Measurements from ENCODE around the gene KRTAP27-1.

The KRTAP27-1 gene, protein sequence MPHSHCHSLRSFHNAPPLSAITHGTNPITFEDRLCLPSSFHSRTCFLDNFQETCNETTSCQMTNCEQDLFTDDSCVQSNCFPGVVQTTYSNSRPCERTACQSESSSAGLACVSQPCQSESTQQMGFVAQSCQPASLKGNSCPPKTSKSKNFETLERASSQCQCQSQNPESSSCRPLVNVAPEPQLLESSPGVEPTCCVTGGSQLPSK

DNA sequence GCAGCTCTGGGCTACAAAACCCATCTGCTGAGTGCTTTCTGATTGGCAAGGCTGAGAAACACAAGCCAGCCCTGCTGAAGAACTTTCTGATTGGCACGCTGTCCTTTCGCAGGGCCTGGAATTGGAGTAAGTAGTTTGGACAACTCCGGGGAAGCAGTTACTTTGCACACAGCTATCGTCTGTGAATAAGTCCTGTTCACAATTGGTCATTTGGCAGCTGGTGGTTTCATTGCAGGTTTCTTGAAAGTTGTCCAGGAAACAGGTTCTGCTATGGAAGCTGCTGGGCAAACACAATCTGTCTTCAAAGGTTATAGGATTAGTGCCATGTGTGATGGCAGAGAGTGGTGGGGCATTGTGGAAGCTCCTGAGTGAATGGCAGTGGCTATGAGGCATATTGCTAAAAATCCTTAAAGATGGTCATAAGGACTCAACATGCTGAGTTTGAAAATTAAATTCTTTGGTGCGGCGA, at the start of gene KRTAP27-1:
KRTAP27-1 (minus strand) TSS at position 419 of the 469 bp plus-strand sequence; CDS start at position 393, 26 bp downstream.
- no peak for DNase-seq (ENCODE audit: low read depth)

DNA sequence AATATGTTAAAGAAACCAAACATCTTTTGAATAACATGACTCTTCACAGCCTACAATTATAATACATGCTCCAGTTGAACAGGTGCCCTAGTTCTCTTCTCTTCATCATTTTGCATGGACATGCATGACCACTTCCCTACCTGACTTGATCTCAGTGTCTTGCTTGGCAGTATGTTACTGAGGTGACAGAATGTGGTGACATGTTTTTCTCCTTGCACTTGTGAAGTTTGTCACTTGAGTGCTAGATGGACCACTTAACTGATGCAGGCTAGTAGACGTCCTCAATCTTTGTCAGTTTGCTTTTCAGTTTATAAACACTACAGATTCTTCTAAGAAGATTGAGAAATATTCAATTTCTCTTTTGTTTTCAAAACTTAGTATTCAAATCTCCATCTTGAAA, 44.7 kb upstream of the KRTAP27-1 start:
- DNase-seq (ENCODE audit: low read depth) = no peak

DNA sequence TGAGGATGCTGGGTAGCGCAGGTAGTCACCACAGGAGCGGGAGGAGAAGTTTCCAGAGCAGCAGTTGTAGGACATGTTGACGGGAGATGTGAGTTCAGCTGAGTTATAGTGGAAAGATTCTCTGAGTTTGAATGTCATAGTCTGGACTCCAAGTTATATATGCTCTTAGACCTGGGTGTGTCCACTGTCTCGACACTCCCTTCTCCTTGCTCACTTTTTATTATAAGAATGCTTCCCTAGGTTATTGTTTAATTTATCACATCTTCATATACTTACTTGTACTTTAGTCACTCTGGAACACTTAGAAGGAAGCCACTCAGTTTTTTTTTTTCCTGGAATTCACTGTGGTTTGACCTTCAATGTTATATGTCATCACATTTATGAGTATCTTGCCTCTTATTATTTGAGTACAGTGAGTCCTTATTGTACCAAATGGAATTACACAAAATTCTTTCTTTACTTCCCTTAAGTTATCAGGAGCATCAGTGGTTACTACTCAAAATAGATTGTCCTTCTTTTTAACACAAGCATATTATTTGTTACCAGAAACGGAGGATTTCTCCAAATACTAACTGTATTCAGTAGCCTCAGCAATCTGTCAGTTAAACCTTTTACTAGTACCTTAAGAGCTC, 34.8 kb upstream of the KRTAP27-1 start, which contains the start of gene KRTAP13-2:
KRTAP13-2 (minus strand) TSS at position 133 of the 632 bp plus-strand sequence; CDS start at position 75, 58 bp downstream.
- no peak for DNase-seq (ENCODE audit: low read depth)

DNA sequence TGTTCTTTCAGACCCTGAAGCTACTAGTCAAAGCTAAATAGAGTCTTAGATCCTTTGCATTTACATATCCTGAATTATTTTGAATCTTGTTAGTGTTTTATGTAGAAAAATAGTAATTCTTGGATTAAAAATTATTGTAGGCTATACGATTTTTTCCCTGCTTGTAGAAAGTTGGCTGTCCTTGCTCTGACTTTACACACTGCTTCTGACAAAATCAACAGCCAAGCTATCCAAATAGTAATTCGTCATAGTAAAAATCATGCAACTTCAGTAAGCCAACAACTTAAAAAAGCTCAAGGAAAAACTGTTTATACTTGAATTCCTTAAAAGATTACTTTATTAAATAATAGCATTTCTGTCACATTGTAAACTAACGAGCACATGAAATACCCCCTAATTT, 18.4 kb upstream of the KRTAP27-1 start:
- no peak for DNase-seq (ENCODE audit: low read depth)

DNA sequence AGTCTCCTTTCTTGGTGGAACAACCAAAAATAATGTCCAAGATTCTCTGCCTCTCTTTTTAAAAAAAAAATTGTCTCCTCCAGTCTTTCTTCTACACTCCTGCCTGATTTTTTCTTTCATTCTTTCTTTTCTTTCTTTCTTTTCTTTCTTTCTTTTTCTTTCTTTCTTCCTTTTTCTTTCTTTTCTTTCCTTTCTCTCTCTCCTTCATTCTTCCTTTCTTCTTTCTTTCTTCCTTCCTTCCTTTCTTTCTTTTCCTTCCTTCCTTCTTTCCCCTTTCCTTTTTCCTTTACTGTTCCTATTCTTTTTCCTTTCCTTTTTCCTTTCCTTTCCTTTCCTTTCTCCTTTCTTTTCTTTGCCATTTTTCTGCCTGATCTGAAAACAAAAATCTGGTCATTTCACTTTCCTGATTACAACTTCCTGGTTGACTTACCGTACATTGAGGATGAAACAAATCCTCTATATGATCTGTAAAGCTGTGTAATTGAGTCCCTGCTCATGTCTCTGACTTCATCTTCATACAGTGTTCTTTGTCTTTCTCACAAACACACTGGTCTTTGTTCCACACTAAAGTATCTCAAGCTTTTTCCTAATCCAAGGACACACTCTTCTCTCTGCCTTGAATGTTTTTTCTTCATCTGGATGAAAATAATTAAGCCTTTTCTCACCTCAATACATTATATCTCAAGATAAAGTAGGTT, 17.0 kb upstream of the KRTAP27-1 start:
- DNase-seq (ENCODE audit: low read depth) = no peak

DNA sequence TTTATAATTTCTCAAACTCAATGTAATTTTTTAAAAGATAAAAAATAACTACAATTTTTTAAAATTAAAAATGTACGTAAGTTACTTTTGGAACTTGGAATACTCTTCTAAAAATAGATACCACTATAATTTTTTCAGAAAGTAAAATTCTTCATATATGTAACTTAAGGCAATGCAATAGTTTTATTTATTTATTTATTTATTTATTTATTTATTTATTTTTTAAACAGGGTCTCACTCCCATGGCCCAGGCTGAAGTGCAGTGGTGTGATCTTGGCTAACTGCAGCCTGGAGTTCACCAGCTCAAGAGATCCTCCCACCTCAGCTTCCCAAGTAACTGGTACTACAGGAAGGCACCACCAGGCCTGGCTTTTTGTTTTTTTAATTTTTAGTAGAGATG, 14.0 kb upstream of the KRTAP27-1 start:
- DNase-seq (ENCODE audit: low read depth) = no peak

DNA sequence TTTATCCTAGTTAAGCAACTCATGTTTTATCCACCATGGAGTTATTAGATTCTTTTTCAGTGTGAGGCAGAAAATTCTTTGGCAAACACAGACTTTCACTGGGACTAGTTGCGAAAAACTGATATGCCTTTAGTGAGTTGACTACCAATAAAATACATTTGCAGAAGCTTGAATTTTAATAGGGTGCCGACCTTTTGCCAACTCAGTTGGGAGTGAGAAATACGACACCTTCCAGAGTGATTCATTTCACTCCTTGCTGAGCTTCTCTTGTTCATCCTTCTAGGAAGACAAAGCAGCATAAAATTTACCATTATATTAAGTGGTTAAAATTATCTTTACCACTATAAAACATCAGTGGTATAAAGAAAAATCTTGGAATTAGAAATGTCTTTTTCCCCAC, 12.1 kb upstream of the KRTAP27-1 start:
- DNase-seq (ENCODE audit: low read depth) = no peak

DNA sequence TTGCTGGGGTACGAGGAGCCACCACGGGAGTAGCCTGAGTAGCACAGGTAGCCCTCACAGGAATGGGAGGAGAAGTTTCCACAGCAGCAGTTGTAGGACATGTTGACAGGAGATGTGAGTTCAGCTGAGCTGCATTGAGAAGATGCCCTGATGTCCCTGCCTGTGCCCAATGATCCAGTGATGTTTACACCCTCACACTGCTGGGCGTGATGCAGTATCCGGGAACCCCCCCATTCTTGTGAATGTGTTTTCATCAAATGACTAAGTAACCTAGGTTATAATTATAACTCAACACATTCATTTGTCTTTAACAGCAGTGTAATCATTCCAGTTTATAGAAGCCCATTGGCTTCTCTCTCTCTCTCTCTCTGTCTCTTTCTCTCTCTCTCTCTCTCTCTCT, 11.0 kb upstream of the KRTAP27-1 start, which contains the start of gene KRTAP23-1:
KRTAP23-1 (minus strand) TSS at position 101 of the 400 bp plus-strand sequence; CDS start at position 101, 0 bp downstream.
- DNase-seq (ENCODE audit: low read depth) = no peak

DNA sequence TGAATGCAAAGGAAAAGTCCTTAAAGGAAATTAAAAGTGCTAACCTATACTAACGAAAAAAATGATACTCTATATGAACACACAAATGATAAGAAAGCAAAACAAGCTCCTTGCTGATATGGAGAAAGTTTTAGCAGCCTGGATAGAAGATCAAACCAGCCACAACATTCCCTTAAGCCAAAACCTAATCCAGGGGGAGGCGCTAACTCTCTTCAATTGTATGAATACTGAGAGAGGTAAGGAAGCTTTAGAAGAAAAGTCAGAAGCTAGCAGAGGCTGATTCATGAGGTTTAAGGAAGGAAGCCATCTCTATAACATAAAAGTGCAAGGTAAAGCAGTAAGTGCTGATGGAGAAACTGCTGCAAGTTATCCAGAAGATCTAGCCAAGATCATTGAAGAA, 7.5 kb upstream of the KRTAP27-1 start:
- no peak for DNase-seq (ENCODE audit: low read depth)

DNA sequence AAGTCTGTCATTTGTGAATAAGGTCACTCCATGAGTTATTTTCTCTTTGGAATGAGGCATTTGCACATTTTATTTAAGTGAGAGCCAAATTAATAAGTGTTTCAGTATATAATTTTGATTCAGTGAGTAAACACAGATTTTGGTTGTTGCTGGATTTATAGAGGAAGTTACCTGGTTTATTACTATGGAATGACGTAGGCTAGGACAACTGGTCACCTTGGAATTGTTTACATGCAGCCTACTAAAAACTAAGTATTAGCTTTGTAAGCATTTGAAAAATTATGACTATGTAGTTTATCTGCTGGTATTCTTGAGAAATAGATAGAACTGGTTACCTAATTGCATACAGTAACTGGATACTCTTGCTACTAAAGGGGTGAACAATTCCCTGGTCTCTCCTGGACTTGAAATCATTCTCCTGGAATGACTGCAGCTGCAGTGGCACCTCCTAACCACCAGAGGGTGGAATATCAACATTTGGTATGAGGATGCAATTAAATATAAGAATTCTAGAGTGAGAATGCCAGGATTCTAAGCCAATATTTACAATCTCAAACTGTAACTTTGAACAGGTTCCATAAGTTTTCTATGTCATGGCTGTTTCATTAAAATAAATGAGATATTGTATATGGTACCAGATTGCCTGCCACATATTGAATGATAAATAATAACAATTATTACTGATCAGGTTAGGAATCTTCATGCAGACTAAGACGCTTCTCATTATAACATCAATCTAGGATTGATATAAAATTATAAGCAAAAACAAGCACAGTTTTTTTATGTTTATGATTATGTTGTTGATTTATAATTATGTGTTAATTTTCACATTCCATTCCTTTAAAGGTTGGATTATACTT, 3.5 kb upstream of the KRTAP27-1 start:
- no peak for DNase-seq (ENCODE audit: low read depth)

DNA sequence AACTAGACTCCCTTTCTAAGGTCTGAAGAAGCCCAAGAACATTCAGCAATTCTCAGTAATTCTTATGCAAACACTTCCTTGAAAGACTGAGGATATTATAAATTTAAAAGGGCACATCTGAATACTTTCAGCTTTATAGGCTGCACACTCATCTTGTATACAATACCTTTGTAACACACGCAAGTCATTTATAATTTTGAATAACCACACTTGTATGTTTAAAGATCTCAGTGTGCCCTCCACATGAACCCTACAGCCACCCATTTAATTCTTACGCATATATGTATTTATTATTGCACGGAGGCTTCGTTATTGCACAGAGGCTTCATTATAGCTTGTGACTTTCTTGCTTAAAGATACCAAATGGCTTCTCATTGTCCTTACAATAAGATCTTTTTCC, 1.2 kb upstream of the KRTAP27-1 start:
- DNase-seq (ENCODE audit: low read depth) = no peak

DNA sequence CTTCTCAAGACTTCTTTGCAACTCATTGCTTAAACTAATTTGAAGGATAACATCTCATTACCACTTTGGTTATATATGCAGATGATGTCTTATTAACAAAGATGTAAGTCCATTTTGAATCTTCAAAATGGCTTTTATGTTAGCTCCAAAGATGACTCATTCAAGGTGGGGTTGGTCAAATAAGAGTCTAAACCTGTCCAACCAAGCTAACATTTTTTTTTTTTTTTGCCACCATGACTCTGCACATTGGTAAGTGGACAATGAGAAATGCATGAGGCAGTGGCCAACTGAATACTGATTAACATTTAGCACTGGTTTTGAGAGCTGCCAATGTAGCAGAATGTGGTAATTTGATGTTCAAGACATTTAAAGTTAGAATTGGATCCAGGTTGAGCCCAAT, 278 bp upstream of the KRTAP27-1 start:
- no peak for DNase-seq (ENCODE audit: low read depth)

DNA sequence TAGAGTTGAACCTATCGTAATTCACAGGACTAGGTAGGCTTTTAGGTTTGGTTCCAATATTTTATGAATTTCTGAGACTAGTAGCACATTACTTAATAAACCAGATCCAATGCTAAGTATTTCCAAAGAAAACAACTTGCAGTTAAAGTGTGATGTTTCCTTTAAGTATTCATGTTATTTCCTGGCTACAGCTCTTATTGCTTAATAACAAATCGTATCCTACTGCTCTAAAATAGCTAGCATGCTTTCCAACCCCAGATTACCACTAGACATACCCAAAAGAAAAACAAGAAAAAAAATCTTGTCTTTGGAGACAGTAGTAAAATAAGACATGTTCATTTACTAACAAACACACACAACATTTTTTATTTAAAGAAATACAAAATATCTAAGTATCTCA, 898 bp downstream of the KRTAP27-1 start:
- DNase-seq (ENCODE audit: low read depth) = no peak

DNA sequence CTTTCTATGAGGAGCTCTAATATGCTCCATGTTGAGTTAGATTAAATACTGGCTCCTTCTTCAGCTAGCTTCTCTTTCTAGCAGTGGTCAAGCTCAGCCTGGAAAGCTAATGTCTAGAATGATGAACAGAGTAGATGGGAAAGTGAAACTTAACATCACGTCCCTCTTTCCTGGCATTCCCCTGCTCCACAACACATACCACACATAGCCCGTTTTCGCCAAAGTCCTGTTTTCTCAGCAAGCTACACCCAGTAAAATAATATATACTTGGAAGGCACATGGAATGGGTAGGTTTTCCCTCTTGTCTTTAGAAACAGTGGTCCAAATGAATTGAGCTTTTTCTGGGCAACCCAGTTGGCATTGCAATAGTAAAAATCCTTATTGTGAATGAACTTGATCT, 3.8 kb downstream of the KRTAP27-1 start:
- no peak for DNase-seq (ENCODE audit: low read depth)

DNA sequence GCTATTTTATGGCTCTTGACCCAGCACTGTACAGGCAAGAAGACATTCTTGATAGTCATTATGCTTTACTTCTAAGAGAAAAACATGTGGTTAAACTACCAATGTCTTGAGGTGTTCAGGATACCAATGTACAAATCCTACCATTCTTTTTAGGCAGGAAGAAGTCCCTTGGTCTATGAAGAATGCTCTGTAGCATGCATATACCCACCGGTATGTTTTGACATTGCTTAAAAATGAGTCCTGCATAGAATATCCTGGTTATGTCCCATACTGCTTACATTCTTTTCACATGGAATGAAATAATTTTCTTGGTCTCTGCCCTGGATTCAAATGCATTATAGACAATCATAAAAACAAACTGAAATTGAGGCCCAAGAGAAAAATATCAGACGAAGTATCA, 4.8 kb downstream of the KRTAP27-1 start:
- no peak for DNase-seq (ENCODE audit: low read depth)

DNA sequence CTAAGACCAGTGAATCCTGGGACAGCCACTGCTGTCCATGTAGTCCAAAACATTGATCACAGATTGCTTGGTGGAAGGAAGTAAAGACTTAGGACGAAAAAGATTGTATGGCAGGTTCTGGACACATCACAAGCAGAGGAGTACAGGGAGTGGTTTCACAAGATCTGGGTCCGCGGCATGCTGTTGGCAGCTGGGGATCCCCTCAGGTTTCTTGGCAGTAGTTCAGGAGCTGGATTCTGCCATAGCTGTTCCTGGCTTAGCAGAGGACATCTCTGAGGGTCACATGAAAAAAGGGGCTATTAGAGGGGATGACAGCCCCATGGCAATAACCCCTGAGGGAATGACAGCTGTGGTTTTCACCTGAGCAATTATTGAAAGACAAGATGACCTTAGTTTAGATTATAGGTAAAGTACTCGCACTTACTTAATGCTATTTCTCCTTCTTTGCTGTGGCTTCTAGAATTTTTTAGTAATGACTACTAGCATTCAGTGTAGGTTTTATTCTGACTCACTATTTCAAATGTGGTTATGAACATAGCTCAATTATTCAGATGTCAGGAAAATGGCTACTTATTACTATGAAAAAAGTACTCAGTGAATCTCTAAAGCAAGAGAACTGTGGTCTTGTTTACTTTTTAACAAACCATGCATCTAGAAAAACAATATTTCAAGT, 8.2 kb downstream of the KRTAP27-1 start:
- no peak for DNase-seq (ENCODE audit: low read depth)

DNA sequence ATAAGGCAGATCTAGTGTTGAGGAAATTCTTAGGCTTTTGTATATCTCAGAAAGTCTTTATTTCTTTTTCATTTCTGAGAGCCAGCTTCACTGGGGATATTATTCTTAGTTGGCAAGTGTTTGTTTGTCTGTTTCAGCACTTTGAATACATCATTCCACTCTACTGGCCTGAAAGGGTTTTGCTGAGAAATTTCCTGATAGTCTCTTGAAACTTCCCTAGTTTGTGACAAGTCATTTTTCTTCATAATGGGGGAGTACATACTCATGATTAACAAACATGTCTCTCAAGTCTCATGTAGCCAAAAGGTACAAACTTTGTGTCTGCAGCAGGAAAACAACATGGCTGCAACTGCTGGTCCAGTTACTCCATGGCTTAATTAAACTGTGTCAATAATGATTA, 11.1 kb downstream of the KRTAP27-1 start:
- DNase-seq (ENCODE audit: low read depth) = no peak

DNA sequence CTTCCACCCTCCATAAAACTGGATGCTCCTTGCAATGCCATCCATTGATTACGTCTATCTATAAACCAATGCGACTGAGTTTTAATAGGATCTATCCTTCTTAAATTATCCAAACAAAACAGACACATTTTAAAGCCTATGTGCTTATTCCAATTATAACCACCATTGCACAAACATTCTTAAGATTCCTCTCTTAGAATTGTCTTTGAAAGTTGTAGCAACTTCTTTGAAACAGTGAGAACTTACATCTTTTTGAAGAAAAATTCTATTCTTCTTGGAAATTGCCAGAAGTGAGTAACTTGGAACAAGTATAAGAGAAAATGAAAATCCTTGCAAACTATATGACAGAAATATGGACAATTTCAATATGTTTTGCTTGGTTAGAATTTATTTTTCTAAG, 17.3 kb downstream of the KRTAP27-1 start, which contains the start of gene KRTAP26-1:
KRTAP26-1 (minus strand) TSS at position 101 of the 400 bp plus-strand sequence. CDS start 280 bp downstream, outside the sequence.
- no peak for DNase-seq (ENCODE audit: low read depth)

DNA sequence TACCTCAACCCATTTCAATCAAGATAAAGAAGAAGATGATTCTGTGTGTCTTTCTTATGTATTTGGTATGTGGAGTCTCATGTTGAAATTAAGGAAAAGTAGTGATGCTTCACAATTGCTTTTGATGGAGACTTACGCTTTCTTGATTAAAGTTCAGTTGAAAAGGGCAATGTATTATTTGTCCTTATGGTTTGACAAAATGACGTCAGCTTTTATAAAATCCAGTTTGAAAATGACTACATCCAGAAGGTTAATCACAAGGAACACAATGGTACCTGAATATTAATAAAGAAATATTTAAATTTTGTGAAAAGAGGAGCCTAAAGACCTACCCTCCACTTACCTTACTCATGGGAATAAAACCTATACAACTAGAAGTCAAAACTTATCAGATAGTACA, 21.8 kb downstream of the KRTAP27-1 start:
- DNase-seq (ENCODE audit: low read depth) = no peak

DNA sequence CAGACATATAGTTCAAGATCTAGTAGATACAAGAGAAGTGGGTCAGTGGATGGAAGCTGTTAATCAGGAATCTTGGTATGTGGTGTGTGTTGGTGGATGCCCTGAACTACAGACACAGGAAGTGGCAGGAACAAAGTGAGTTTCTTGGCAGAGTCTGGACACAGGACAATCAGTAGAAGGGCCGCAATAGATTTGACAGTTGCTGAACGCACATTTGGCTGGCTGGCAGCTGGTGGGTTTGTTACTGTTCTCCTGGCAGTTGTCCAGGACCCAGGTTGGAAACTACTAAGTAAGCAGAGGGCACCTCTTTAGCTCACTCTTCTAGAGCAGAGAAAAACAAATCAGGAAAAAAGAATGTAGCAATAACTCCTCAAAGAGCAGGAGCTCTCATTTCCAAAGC, 30.6 kb downstream of the KRTAP27-1 start:
- DNase-seq (ENCODE audit: low read depth) = no peak

DNA sequence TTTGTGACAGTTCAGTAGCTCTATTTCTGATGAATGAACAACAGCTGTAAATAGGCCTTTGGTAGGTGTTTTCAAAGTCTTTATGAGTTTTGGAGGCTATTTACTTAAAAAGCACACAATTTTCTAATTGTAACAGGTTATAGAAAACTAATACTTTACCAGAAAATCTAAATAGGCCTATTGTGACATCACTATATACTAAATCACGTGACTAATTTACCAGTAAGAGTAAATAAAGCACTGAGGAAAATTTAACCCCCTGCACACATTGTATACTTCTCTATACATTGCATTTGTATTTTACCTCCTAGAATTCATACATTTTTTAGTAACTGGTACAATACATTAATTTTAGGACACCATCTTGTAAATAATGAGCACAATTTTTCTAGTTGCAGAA, 32.4 kb downstream of the KRTAP27-1 start:
- DNase-seq (ENCODE audit: low read depth) = no peak
